GM12878 (cell line): Measurements from ENCODE around the gene AGBL1. TPM values are rescaled to one million over a fixed set of nuclear protein-coding genes. Genes with fewer than 3 reads are reported as not detected.

Experiments
- ATAC-seq: fragments of 200-7000 bp; cut with Tn5 transposase; 3 replicates; pipeline ENCODE4 v1.9.1; 2020; ENCODE audit warnings: mild to moderate bottlenecking, moderate library complexity
- BruUV-seq: library from RNA; stranded (reverse); fragments of 400-500 nt; replicated peaks from 2 replicates; lab custom pipeline; 2021; lab: Mats Ljungman, UMichigan
- CTCF ChIA-PET: fragments of 300-600 bp; sonication (Branson Sonifier 250); formaldehyde crosslinking; extraction: SDS; loops from one replicate; lab custom pipeline; 2021; ENCODE audit warnings: inconsistent platforms; lab: Yijun Ruan, JAX
- POLR2A ChIA-PET: fragments of 350-600 bp; formaldehyde crosslinking; extraction: SDS; loops from one replicate; lab custom pipeline; 2021; ENCODE audit warnings: inconsistent platforms; lab: Charles Lee
- RAD21 ChIA-PET: fragments of 300-600 bp; sonication (Branson Sonifier 250); formaldehyde crosslinking; loops from one replicate; lab custom pipeline; 2023; ENCODE audit warnings: antibody characterized with exemption; ENCODE audit not compliant: unreplicated experiment; lab: Charles Lee
- SMC1A ChIA-PET: fragments of 300-600 bp; sonication (Branson Sonifier 250); formaldehyde crosslinking; loops from one replicate; lab custom pipeline; 2023; ENCODE audit not compliant: unreplicated experiment, uncharacterized antibody; lab: Charles Lee
- DNase-seq: peaks from one replicate; pipeline ENCODE4 v3.0.0-alpha.2; 2011; ENCODE audit warnings: low read depth, low spot score
- FAIRE-seq: peaks from 3 replicates; lab custom pipeline; 2011; peaks lifted over from hg19 to GRCh38; lab: Jason Lieb, UNC
- H2AFZ ChIP-seq: 2 replicates; pipeline ENCODE4 v1.6.0; 2011; ENCODE audit warnings: low read depth, low read length, control low read depth; ENCODE audit not compliant: control insufficient read depth
- H3K27ac ChIP-seq: 2 replicates; pipeline ENCODE4 v1.5.1; 2011; ENCODE audit warnings: control low read depth; ENCODE audit not compliant: control insufficient read depth, insufficient read depth
- H3K27me3 ChIP-seq, 2 experiments: replicated peaks in 1 of 2; 2 replicates each; pipeline versions ENCODE4 v1.6.0 to v1.6.1; 2011; ENCODE audit warnings: low read length in 1 of 2; ENCODE audit not compliant: control insufficient read depth in 2 of 2, insufficient read depth in 2 of 2
- H3K36me3 ChIP-seq, 2 experiments: 2 replicates each; pipeline ENCODE4 v1.5.1; 2011; ENCODE audit warnings: low read length in 1 of 2; ENCODE audit not compliant: control insufficient read depth in 2 of 2, insufficient read depth in 2 of 2
- H3K4me1 ChIP-seq: 2 replicates; pipeline ENCODE4 v1.6.1; 2011; ENCODE audit warnings: mild to moderate bottlenecking, low read length, moderate library complexity, mixed read lengths; ENCODE audit not compliant: control insufficient read depth, insufficient read depth
- H3K4me2 ChIP-seq: 2 replicates; pipeline ENCODE4 v1.6.0; 2011; ENCODE audit warnings: control low read depth; ENCODE audit not compliant: control insufficient read depth, insufficient read depth
- H3K4me3 ChIP-seq: fragments of 200-600 bp; sonication (generic); 2 replicates; pipeline ENCODE4 v1.5.1; 2016
- H3K79me2 ChIP-seq: 2 replicates; pipeline ENCODE4 v1.6.0; 2011; ENCODE audit warnings: low read length; ENCODE audit not compliant: control insufficient read depth, insufficient read depth
- H3K9ac ChIP-seq: 2 replicates; pipeline ENCODE4 v1.8.0; 2011; ENCODE audit warnings: low read length, control low read depth, mixed read lengths; ENCODE audit not compliant: control insufficient read depth, insufficient read depth
- H3K9me3 ChIP-seq: replicated peaks from 3 replicates; pipeline ENCODE4 v1.5.1; 2011; ENCODE audit warnings: mild to moderate bottlenecking, low read length; ENCODE audit not compliant: control insufficient read depth, insufficient read depth
- H4K20me1 ChIP-seq: 2 replicates; pipeline ENCODE4 v1.6.0; 2011; ENCODE audit not compliant: control insufficient read depth, insufficient read depth
- CBX5 ChIP-seq: sonication (generic); IDR thresholded peaks from 2 replicates; pipeline ENCODE4 v1.6.1; 2016; ENCODE audit warnings: low read depth, moderate library complexity, mild to moderate bottlenecking, inconsistent platforms
- E2F8 ChIP-seq: fragments of 450-650 bp; IDR thresholded peaks from 2 replicates; pipeline ENCODE4 v1.6.1; 2018; ENCODE audit warnings: mild to moderate bottlenecking, low read depth, moderate library complexity; ENCODE audit not compliant: partially characterized antibody
- GABPA ChIP-seq: IDR thresholded peaks from 2 replicates; pipeline ENCODE4 v1.6.1; 2014; ENCODE audit warnings: antibody characterized with exemption, low read depth, mild to moderate bottlenecking, inconsistent platforms
- IRF4 ChIP-seq: IDR thresholded peaks from 2 replicates; pipeline ENCODE4 v1.6.1; 2011; ENCODE audit warnings: low read depth, low read length
- NFXL1 ChIP-seq: fragments of 450-650 bp; IDR thresholded peaks from 2 replicates; pipeline ENCODE4 v1.6.1; 2017; ENCODE audit warnings: antibody characterized with exemption, mild to moderate bottlenecking, borderline replicate concordance
- NFYA ChIP-seq: IDR thresholded peaks from 2 replicates; pipeline ENCODE4 v1.6.1; 2011; ENCODE audit warnings: low read depth, mild to moderate bottlenecking, low read length, improper control_type of control experiment, borderline replicate concordance
- RCOR1 ChIP-seq: conservative IDR thresholded peaks from 2 replicates; pipeline ENCODE4 v1.6.1; 2012; ENCODE audit warnings: low read depth, low read length, improper control_type of control experiment
- SMARCA5 ChIP-seq: fragments of 450-650 bp; IDR thresholded peaks from 2 replicates; pipeline ENCODE4 v1.6.1; 2017; ENCODE audit warnings: mild to moderate bottlenecking
- SUZ12 ChIP-seq: fragments of 200-600 bp; sonication (generic); IDR thresholded peaks from one replicate; pipeline ENCODE4 v1.6.1; 2018; ENCODE audit warnings: antibody characterized with exemption, mild to moderate bottlenecking; ENCODE audit not compliant: unreplicated experiment
- YBX1 ChIP-seq: fragments of 450-650 bp; IDR thresholded peaks from 2 replicates; pipeline ENCODE4 v1.6.1; 2016; ENCODE audit warnings: antibody characterized with exemption
- WGBS: methylation state at CpG from one replicate; pipeline ENCODE4 v1.1.6; 2016; ENCODE audit warnings: low lambda C conversion rate; ENCODE audit not compliant: insufficient replicate concordance, insufficient coverage; ENCODE audit errors: missing lambda C conversion rate; 5-methylcytosine and 5-hydroxymethylcytosine counted together
- in situ Hi-C: fragments of 300-500 bp; cut with MboI; formaldehyde crosslinking; loops from 9 replicates; pipeline ENCODE4 v1.14.3; 2018; ENCODE audit warnings: mixed read lengths
- intact Hi-C: fragments of 100-400 bp; cut with micrococcal nuclease; formaldehyde crosslinking; loops from one replicate; pipeline ENCODE4 v1.14.2; 2022; ENCODE audit not compliant: unreplicated experiment
- polyA plus RNA-seq, 11 experiments: library from polyadenylated mRNA; depleted of rRNA in 4 of 11; unstranded in 6 of 11; stranded (reverse) in 5 of 11; fragments of >200 nt; fragmentation: Nextera tagmentation in 4 of 11; fragmentation: Illumina TruSeq in 1 of 11; extraction: Ambion mirVana in 4 of 11; extraction: Trizol in 1 of 11; gene quantifications; 1 replicate in 1 of 11; 2 replicates in 10 of 11; pipeline versions ENCODE4 v1.2.1 to v1.2.3, GENCODE V29; 2011 to 2016; ENCODE audit warnings: inconsistent platforms in 2 of 11, missing spikeins in 2 of 11, low read depth in 1 of 11
- total RNA-seq, 4 experiments: library from RNA; depleted of rRNA in 3 of 4; stranded (reverse); fragments of >200 nt in 3 of 4; fragmentation: Illumina TruSeq in 1 of 4; extraction: Trizol in 1 of 4; gene quantifications; 2 replicates each; pipeline versions ENCODE4 v1.2.1 to v1.2.3, GENCODE V29; 2013 to 2021

The AGBL1 gene
- total and polyA plus RNA-seq, 10 of the 15 experiments (the other 5 are each of a cell fraction or from before 2014, with no cell fraction given) = not detected

- Histone ChIP-seq H3K9me3 (no peaks in the 10 kb centered on the region), H3K27me3 (no peaks in the 10 kb centered on the region; a peak in 1 of 4 replicates), H3K27ac (no peak overlapping the region), H3K4me2 (no peak overlapping the region), H3K36me3 (no peaks in the 10 kb centered on the region), H3K4me3 (no peak overlapping the region), H2AFZ (no peak overlapping the region), H4K20me1 (no peaks in the 10 kb centered on the region), H3K9ac (no peak overlapping the region), H3K79me2 (no peaks in the 10 kb centered on the region), H3K4me1 (no peaks in the 10 kb centered on the region)
- ChIA-PET SMC1A (no interaction called here), POLR2A (interaction anchor here (0.6 kb wide), 1 partner anchor 19 kb away, joined by 5 read pairs; no protein-coding TSS in a partner anchor), CTCF (no interaction called here), RAD21 (no interaction called here)
- no TSS peak for BruUV-seq
- TF ChIP-seq YBX1 = no peak
- no peak for TF ChIP-seq SMARCA5
- TF ChIP-seq SUZ12 = no peak
- no peak for TF ChIP-seq CBX5
- TF ChIP-seq NFXL1 = no peak
- no peak for FAIRE-seq
- in situ Hi-C loops (no loop called here), intact Hi-C loops (no loop called here)
- no peak for DNase-seq
- WGBS = 25% methylated on average over 10 of the region's 10 CpGs
- no peak for ATAC-seq
These were observed 16.9 kb upstream of the AGBL1 start for GRCh38 chr15:86062646-86063243.

DNA sequence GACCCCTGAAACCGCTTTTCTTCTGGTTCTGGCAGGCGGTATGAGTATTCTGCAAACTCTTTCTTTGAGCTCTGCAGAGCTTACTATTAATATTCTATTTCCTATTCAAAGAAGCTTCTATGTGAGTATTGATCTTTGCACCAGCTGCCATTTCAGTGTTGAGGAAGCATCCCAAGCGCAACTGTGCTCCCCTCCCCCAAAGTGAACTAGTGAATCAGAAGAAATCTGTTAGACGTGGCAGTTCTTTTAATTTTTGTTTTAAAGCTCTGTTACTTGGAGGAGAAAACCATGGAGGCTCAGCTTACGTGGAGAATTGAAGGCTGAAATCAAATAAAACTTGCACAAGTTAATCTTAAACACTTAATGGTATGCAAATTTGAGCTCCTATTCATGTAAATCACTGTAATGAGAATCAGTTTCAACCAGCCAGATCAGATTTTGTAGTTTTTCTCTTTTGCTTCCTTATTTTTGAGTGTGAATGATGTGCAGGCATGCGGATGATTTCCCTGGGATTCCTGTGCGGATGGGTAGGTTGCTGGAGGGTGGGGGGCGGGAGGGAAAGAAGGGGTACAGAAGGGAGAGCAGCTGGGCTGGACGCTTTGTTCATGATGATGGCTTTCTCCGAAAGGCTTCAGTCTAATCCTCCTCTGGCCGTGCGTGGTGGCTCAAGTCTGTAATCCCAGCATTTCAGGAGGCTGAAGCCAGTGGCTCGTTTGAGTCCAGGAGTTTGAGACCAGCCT lies 16.1 kb upstream of the AGBL1 start:
- H2AFZ ChIP-seq = no peak overlapping the region
- DNase-seq = no peak
- SMC1A ChIA-PET = no interaction called here
- H3K4me1 ChIP-seq = no peaks in the 10 kb centered on the region
- BruUV-seq = no TSS peak
- H3K4me2 ChIP-seq = no peak overlapping the region
- no peaks in the 10 kb centered on the region for H4K20me1 ChIP-seq
- H3K9me3 ChIP-seq = no peaks in the 10 kb centered on the region
- no peak overlapping the region for H3K4me3 ChIP-seq
- no peaks in the 10 kb centered on the region for H3K79me2 ChIP-seq
- H3K9ac ChIP-seq = no peak overlapping the region
- no peaks in the 10 kb centered on the region for H3K36me3 ChIP-seq
- CTCF ChIA-PET = no interaction called here
- H3K27me3 ChIP-seq = no peaks in the 10 kb centered on the region; a peak in 1 of 4 replicates
- intact Hi-C loops (no loop called here), in situ Hi-C loops (no loop called here)
- TF ChIP-seq GABPA = no peak
- TF ChIP-seq E2F8 = no peak
- no peak for TF ChIP-seq IRF4
- TF ChIP-seq RCOR1 = no peak
- no peak for TF ChIP-seq NFYA
- FAIRE-seq = no peak
- POLR2A ChIA-PET = interaction anchor here (0.6 kb wide), 1 partner anchor 19 kb away, joined by 5 read pairs; no protein-coding TSS in a partner anchor
- H3K27ac ChIP-seq = no peak overlapping the region
- no peak for ATAC-seq
- WGBS = 47% methylated on average over 12 of the region's 13 CpGs
- RAD21 ChIA-PET = no interaction called here
